Memory B cell (primary cell): ENCODE results near the gene ARID3A.

ENCODE experiments used
- ATAC-seq: fragments of 150-1000 bp; cut with Tn5 transposase; 2 replicates; pipeline ENCODE4 v1.10.0; 2021; ENCODE audit warnings: low read depth, mild to moderate bottlenecking, moderate library complexity
- DNase-seq, 2 donors: peaks; one replicate each; pipeline ENCODE4 v3.0.0; 2022; ENCODE audit warnings: low spot score in 2 of 2
- H3K27ac Mint-ChIP-seq: one replicate; pipeline ENCODE4 v1.8.0; 2022; ENCODE audit warnings: mild to moderate bottlenecking, moderate library complexity, mixed read lengths
- H3K27me3 Mint-ChIP-seq: one replicate; pipeline ENCODE4 v1.8.0; 2022; ENCODE audit warnings: mixed read lengths
- H3K36me3 Mint-ChIP-seq: one replicate; pipeline ENCODE4 v1.8.0; 2022; ENCODE audit warnings: mild to moderate bottlenecking, mixed read lengths
- H3K4me1 Mint-ChIP-seq: one replicate; pipeline ENCODE4 v1.8.0; 2022; ENCODE audit warnings: mixed read lengths
- H3K4me3 Mint-ChIP-seq: one replicate; pipeline ENCODE4 v1.8.0; 2022; ENCODE audit warnings: mild to moderate bottlenecking, moderate library complexity, mixed read lengths
- H3K9me3 Mint-ChIP-seq: one replicate; pipeline ENCODE4 v1.8.0; 2022; ENCODE audit warnings: mixed read lengths

ARID3A gene

DNA sequence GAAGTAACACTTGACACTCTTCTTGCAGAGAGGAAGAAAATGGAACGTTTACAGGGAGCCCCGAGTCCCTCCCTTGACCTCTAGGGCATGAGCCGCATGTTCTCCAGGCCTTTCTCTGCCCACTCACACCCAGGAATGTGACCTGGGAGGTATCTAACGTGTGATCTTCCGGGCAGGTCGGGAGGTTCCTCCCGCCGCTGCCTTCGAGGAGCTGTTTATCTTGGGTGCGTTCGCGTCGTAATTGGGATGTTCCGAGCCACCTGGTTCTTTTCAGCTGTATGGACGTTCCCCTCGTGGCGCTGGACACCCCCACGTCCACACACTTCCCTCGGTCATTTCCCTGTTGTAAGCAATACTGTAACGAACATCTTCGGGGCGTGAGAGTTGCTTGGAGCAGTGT is 13.6 kb downstream of the ARID3A start:
- no peaks in the 10 kb centered on the region for H3K27me3 Mint-ChIP-seq
- H3K4me3 Mint-ChIP-seq: peak overlapping the region; percentile 79
- H3K36me3 Mint-ChIP-seq: peaks cover 7% of the 10 kb centered on the region
- H3K4me1 Mint-ChIP-seq: peaks cover 24% of the 10 kb centered on the region
- no peak for ATAC-seq
- peak overlapping the region; percentile 70 for H3K27ac Mint-ChIP-seq
- H3K9me3 Mint-ChIP-seq: no peaks in the 10 kb centered on the region
- DNase-seq: no peak

- peak overlapping the region; percentile 70 for H3K27ac Mint-ChIP-seq
- no peaks in the 10 kb centered on the region for H3K27me3 Mint-ChIP-seq
- H3K36me3 Mint-ChIP-seq: peaks cover 7% of the 10 kb centered on the region
- H3K9me3 Mint-ChIP-seq: no peaks in the 10 kb centered on the region
- no peak for DNase-seq
- ATAC-seq: no peak
- peaks cover 28% of the 10 kb centered on the region for H3K4me1 Mint-ChIP-seq
- H3K4me3 Mint-ChIP-seq: peak overlapping the region; percentile 79
These were observed 14.1 kb downstream of the ARID3A start for GRCh38 chr19:939922-940321.

GRCh38 chr19:940591-941291 is 14.9 kb downstream of the ARID3A start:
- peak overlapping the region; percentile 74 for H3K27ac Mint-ChIP-seq

DNA sequence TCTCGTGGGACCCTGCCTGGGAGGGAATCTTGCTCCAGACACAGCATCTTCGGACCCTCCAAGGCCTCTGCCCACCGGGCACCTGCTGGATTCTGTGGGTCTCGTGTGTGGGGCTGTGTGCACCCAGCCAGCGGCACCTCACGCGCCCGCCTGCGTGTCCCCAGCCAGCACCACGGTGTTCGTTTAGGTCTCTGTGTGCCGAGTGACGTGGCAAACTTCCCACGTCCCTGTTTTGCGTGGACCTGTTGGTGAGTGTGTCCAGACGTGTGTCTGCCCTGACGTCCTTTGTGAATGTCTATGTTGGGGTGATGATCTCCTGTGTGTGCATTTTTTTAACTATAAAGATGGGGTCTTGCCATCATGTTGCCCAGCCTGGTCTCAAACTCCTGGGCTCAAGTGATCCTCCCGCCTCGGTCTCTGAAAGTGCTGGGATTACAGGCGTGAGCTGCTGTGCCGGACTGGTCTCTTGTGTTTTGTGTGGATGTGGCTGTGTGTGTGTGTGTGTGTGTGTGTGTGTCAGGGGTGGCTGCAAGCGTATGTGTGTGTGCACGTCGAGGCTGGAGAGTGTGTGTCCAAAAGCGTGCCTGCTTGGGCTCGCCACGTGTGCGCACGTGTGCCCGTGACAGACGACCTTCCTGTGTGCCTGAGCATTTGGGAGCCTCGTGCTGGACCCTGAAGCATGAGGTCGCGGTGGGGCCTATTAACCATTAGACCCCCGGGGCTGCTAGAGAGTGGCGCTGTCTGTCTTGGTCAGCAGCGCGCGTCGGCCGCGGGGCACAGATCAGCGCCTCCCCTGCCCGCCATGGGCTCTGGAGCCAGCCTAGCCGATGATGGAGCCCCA is 15.7 kb downstream of the ARID3A start:
- H3K36me3 Mint-ChIP-seq: peaks cover 7% of the 10 kb centered on the region
- peak overlapping the region; percentile 84 for H3K4me3 Mint-ChIP-seq
- H3K9me3 Mint-ChIP-seq: no peaks in the 10 kb centered on the region
- ATAC-seq (peak; percentile 8), DNase-seq (no peak)
- H3K27ac Mint-ChIP-seq: peak overlapping the region; percentile 74
- no peaks in the 10 kb centered on the region for H3K27me3 Mint-ChIP-seq
- H3K4me1 Mint-ChIP-seq: peaks cover 30% of the 10 kb centered on the region

More at GRCh38 chr19:940591-941291, 14.9 kb downstream of the ARID3A start:
- peak overlapping the region; percentile 84 for H3K4me3 Mint-ChIP-seq
- H3K4me1 Mint-ChIP-seq: peaks cover 30% of the 10 kb centered on the region
- no peaks in the 10 kb centered on the region for H3K27me3 Mint-ChIP-seq
- DNase-seq: peak; percentile 46 to 60
- no peaks in the 10 kb centered on the region for H3K9me3 Mint-ChIP-seq
- ATAC-seq: peak; percentile 70
- peaks cover 7% of the 10 kb centered on the region for H3K36me3 Mint-ChIP-seq

- Mint-ChIP-seq H3K4me1 (peaks cover 27% of the 10 kb centered on the region), H3K27ac (no peak overlapping the region), H3K27me3 (no peaks in the 10 kb centered on the region), H3K9me3 (no peaks in the 10 kb centered on the region), H3K36me3 (peaks cover 5% of the 10 kb centered on the region), H3K4me3 (no peak overlapping the region)
- DNase-seq: no peak
- no peak for ATAC-seq
These were observed 16.4 kb downstream of the ARID3A start for GRCh38 chr19:942133-942645.

GRCh38 chr19:943551-944170 is 17.8 kb downstream of the ARID3A start:
- DNase-seq (no peak), ATAC-seq (no peak)
- Mint-ChIP-seq H3K9me3 (no peaks in the 10 kb centered on the region), H3K36me3 (peaks cover 2% of the 10 kb centered on the region), H3K27ac (peak overlapping the region; percentile 93), H3K4me3 (no peak overlapping the region), H3K4me1 (peaks cover 30% of the 10 kb centered on the region), H3K27me3 (no peaks in the 10 kb centered on the region)

GRCh38 chr19:944171-944567 is 18.3 kb downstream of the ARID3A start:
- peak; percentile 5 for ATAC-seq
- H3K9me3 Mint-ChIP-seq: no peaks in the 10 kb centered on the region
- no peak for DNase-seq
- no peak overlapping the region for H3K4me3 Mint-ChIP-seq
- H3K27me3 Mint-ChIP-seq: no peaks in the 10 kb centered on the region
- peaks cover 30% of the 10 kb centered on the region for H3K4me1 Mint-ChIP-seq
- H3K27ac Mint-ChIP-seq: peak overlapping the region; percentile 93
- H3K36me3 Mint-ChIP-seq: peaks cover 2% of the 10 kb centered on the region

GRCh38 chr19:944663-945241 is 18.9 kb downstream of the ARID3A start:
- Mint-ChIP-seq H3K27me3 (no peaks in the 10 kb centered on the region), H3K4me1 (peaks cover 29% of the 10 kb centered on the region), H3K27ac (peak overlapping the region; percentile 93), H3K9me3 (no peaks in the 10 kb centered on the region), H3K4me3 (no peak overlapping the region), H3K36me3 (peaks cover 2% of the 10 kb centered on the region)
- no peak for DNase-seq
- no peak for ATAC-seq

GRCh38 chr19:945401-946252 is 19.8 kb downstream of the ARID3A start:
- no peaks in the 10 kb centered on the region for H3K9me3 Mint-ChIP-seq
- DNase-seq (no peak), ATAC-seq (no peak)
- no peaks in the 10 kb centered on the region for H3K27me3 Mint-ChIP-seq
- H3K4me3 Mint-ChIP-seq: no peak overlapping the region
- peak overlapping the region; percentile 93 for H3K27ac Mint-ChIP-seq
- peaks cover 27% of the 10 kb centered on the region for H3K4me1 Mint-ChIP-seq
- H3K36me3 Mint-ChIP-seq: peaks cover 2% of the 10 kb centered on the region

DNA sequence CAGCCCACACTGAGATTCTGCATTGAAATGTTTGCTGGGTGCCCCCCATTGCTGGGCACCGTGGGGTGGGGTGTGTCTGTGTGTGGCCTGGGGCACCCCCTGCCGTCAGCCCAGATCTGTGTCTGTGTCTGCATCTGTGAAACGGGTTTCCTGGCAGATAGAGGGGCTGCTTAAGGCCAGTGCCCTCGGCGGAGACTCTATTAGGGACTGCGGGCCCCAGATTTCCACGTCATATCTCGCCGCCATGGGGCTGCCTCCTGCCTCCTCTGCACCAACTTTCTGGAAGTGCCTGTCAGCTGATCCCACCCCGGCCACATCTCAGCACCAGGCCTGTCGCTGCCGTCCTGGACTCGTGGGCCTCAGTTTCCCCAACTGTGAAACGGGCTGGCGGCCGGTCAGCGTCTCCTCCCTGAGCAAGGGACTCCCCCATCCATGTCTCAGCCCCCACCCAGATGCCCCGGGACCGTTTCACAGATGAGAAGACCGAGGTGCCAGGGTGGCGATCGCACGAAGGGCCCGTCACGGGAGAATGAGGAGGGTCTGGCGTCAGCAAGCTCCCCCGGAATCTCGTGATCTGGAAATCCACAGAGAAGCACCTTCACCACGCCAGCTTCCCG is 21.4 kb downstream of the ARID3A start:
- H3K27ac Mint-ChIP-seq: peak overlapping the region; percentile 99
- ATAC-seq: peak; percentile 29
- H3K27me3 Mint-ChIP-seq: no peaks in the 10 kb centered on the region
- no peak for DNase-seq
- H3K9me3 Mint-ChIP-seq: no peaks in the 10 kb centered on the region
- peak overlapping the region; percentile 80 for H3K4me3 Mint-ChIP-seq
- peaks cover 2% of the 10 kb centered on the region for H3K36me3 Mint-ChIP-seq
- H3K4me1 Mint-ChIP-seq: peaks cover 25% of the 10 kb centered on the region

DNA sequence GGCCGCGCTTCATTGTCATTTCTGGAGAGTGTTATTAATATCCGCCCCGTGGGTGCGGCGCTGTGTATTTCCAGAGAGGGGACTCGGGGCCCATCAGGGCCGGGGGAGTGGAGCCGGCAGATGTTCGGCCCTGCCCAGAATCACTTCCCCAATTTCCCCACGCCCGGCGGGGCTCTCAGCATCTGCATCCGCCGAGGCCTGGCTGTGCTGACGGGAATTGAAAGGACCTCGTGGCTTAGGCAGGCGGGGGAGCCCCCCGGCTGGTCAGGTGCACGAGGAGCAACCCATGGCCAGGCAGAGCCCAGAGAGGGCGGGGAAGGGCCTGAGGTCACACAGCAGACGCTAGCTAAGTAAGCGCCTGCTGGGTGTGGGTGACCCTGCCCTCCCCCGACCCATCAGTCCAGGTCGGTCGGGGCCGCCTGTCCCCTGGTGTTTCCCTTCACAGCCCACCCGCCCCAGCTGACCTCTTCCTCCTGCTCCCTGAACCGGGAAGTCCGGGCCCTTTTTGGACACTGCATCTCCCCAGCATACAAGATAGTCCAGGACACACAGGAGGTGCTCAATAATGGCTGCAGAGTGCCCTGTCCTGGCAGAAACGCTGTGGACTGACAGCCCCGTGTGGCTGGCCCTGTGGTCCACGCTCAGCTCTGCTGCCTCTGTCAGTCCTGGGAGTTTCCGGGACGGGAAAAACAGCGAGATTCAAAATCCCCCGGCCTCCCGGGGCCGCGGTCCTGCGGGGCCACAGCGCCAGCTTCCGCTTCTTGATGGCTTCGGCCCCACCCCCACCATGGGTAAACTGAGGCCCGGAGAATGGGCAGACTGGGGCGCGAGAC is 22.1 kb downstream of the ARID3A start:
- Mint-ChIP-seq H3K36me3 (peaks cover 2% of the 10 kb centered on the region), H3K4me3 (peak overlapping the region; percentile 80), H3K27me3 (no peaks in the 10 kb centered on the region), H3K4me1 (peaks cover 25% of the 10 kb centered on the region), H3K27ac (peak overlapping the region; percentile 99), H3K9me3 (no peaks in the 10 kb centered on the region)
- DNase-seq (peak; percentile 85 to 94), ATAC-seq (peak; percentile 82)

- H3K27ac Mint-ChIP-seq: peak overlapping the region; percentile 99
- no peak overlapping the region for H3K4me3 Mint-ChIP-seq
- H3K9me3 Mint-ChIP-seq: no peaks in the 10 kb centered on the region
- H3K4me1 Mint-ChIP-seq: peaks cover 31% of the 10 kb centered on the region
- ATAC-seq (no peak), DNase-seq (no peak)
- H3K27me3 Mint-ChIP-seq: no peaks in the 10 kb centered on the region
- peaks cover 2% of the 10 kb centered on the region for H3K36me3 Mint-ChIP-seq
These were observed 23.1 kb downstream of the ARID3A start for GRCh38 chr19:948842-949496.
